ENCODE results near the gene KIF3A. TPM values are rescaled to one million over a fixed set of nuclear protein-coding genes. Genes with fewer than 3 reads are reported as not detected.

The KIF3A gene
- total RNA-seq, 1 donor from 2014 or later = 10.6 TPM

DNA sequence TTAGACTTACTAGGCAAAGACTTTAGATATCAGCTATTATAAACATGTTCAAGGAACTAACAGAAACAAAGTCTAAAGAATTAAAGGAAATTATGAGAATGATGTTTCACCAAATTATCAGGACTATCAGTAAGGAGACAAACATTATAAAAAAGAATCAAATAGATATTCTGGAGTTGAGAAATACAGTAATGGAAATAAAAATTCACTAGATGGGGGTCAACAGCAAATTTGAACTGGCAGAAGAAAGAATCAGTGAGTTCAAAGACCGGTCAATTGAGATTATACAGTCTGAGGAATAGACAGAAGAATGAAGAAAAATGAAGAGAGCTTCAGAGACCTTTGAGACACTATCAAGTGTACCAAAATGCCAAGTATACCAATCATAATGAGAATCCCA lies 89.0 kb downstream of the KIF3A start:
- Histone ChIP-seq H3K27me3 (ENCODE audit: control insufficient read depth, insufficient read depth, low read length) (no peaks in the 10 kb centered on the region), H3K4me3 (ENCODE audit: low read depth, low read length) (no peak overlapping the region), H3K36me3 (ENCODE audit: control insufficient read depth, insufficient read depth, low read length) (no peaks in the 10 kb centered on the region)
- no peak for DNase-seq (ENCODE audit: low read depth)
- TF ChIP-seq, protein P1, sequence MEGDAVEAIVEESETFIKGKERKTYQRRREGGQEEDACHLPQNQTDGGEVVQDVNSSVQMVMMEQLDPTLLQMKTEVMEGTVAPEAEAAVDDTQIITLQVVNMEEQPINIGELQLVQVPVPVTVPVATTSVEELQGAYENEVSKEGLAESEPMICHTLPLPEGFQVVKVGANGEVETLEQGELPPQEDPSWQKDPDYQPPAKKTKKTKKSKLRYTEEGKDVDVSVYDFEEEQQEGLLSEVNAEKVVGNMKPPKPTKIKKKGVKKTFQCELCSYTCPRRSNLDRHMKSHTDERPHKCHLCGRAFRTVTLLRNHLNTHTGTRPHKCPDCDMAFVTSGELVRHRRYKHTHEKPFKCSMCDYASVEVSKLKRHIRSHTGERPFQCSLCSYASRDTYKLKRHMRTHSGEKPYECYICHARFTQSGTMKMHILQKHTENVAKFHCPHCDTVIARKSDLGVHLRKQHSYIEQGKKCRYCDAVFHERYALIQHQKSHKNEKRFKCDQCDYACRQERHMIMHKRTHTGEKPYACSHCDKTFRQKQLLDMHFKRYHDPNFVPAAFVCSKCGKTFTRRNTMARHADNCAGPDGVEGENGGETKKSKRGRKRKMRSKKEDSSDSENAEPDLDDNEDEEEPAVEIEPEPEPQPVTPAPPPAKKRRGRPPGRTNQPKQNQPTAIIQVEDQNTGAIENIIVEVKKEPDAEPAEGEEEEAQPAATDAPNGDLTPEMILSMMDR (IDR thresholded peaks at IDR 0.05; ENCODE audit: insufficient read depth, low read length, poor library complexity, severe bottlenecking) = no peak

DNA sequence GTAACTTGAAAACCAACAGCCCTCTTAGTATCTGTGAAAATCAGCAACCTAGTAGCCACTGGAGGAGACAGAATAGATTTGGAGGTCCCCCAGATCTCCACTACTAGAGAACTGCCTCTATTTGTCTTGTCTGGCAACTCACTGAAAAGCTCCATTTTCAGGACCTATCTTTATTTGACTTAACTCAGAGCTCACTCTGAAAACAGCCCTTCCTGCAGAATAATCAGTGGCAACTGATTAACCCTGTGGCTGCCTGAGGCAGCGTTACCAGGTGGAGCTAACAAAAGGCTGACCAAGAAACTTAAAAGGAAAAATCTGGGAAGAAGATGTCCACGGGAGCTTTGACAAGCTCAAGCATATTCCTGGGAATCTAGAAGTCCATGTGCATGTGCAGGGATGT lies 89.9 kb downstream of the KIF3A start:
- no peaks in the 10 kb centered on the region for H3K27me3 ChIP-seq (ENCODE audit: control insufficient read depth, insufficient read depth, low read length)
- H3K36me3 ChIP-seq (ENCODE audit: control insufficient read depth, insufficient read depth, low read length) = no peaks in the 10 kb centered on the region
- H3K4me3 ChIP-seq (ENCODE audit: low read depth, low read length) = no peak overlapping the region
- no peak for DNase-seq (ENCODE audit: low read depth)
- TF ChIP-seq, protein P1 (IDR thresholded peaks at IDR 0.05; ENCODE audit: insufficient read depth, low read length, poor library complexity, severe bottlenecking) = no peak

DNA sequence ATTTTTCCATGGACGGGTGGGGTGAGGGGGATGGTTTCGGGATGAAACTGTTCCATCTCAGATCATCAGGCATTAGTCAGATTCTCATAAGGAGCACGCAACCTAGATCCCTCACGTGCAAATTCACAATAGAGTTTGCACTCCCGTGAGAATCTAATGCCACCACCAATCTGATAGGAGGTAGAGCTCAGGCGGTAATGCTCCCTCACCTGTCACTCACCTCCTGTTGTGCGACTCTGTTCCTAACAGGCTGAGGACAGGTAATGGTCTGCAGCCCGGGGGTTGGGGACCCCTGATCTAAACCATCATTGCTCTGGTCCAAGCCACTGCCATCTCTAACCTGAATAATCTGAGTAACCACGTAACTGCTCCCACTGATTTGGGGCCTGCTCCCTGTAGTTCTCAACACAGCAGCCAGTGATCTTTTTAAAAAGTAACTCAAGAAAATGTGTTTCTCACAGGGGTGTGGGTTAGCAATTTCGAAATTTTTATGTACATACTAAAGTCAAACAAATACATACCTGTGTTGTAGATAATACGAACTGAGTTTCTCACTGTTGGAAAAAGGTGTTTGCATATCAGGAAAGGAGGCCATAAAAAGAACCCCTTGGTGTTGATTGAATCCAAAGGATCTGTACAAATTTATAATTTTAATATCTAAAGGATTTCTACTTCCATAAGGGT lies 90.6 kb downstream of the KIF3A start:
- no peak for DNase-seq (ENCODE audit: low read depth)
- Histone ChIP-seq H3K4me3 (ENCODE audit: low read depth, low read length) (no peak overlapping the region), H3K27me3 (ENCODE audit: control insufficient read depth, insufficient read depth, low read length) (no peaks in the 10 kb centered on the region), H3K36me3 (ENCODE audit: control insufficient read depth, insufficient read depth, low read length) (no peaks in the 10 kb centered on the region)
- TF ChIP-seq, protein P1 (IDR thresholded peaks at IDR 0.05; ENCODE audit: insufficient read depth, low read length, poor library complexity, severe bottlenecking) = no peak

DNA sequence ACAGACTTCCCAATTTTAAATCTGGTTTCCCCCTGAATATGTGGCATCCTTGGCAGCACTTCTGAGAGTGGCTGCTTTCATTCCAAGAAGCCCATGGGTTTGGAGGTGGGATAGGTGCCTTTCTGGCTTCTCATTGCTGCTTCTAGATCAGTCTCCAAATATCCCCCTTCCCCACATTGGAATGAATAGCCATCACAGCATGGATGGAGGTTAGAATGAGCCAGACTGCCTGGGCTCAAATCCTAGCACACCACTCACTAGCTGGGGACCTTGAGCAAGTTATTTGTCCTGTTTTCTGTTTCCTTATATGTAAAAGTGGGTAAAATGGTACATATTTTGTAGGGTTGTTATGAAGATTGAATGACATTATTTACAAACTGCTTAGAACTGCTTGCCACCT lies 93.2 kb downstream of the KIF3A start:
- TF ChIP-seq, protein P1 (IDR thresholded peaks at IDR 0.05; ENCODE audit: insufficient read depth, low read length, poor library complexity, severe bottlenecking) = no peak
- Histone ChIP-seq H3K36me3 (ENCODE audit: control insufficient read depth, insufficient read depth, low read length) (no peaks in the 10 kb centered on the region), H3K27me3 (ENCODE audit: control insufficient read depth, insufficient read depth, low read length) (no peaks in the 10 kb centered on the region), H3K4me3 (ENCODE audit: low read depth, low read length) (no peak overlapping the region)
- no peak for DNase-seq (ENCODE audit: low read depth)

Other genes starting within 250 kb of the KIF3A start
- gene IRF1, start 246.8 kb downstream of the KIF3A start, total RNA-seq = 61.9 and 75.3 TPM in 2 replicates
- not detected in 2 replicates for gene IL5, start 194.0 kb downstream of the KIF3A start, total RNA-seq
- gene RAD50, start 180.6 kb downstream of the KIF3A start, total RNA-seq = 27.8 and 35.1 TPM in 2 replicates
- gene IL13, start 79.4 kb downstream of the KIF3A start, total RNA-seq = not detected in 2 replicates
- gene IL4, start 63.6 kb downstream of the KIF3A start, total RNA-seq = not detected in 2 replicates
- 0.42 and 1.6 TPM in 2 replicates for gene CCNI2, start 9.9 kb upstream of the KIF3A start, total RNA-seq
- gene SEPTIN8, start 39.7 kb upstream of the KIF3A start, total RNA-seq = 68.6 and 88.7 TPM in 2 replicates
- gene SOWAHA, start 75.8 kb upstream of the KIF3A start, total RNA-seq = 0.21 and 0.89 TPM in 2 replicates
- gene SHROOM1, start 93.1 kb upstream of the KIF3A start, total RNA-seq = 6.7 and 9.8 TPM in 2 replicates
- gene GDF9, start 128.9 kb upstream of the KIF3A start, total RNA-seq = 0.88 and 0.89 TPM in 2 replicates
- gene UQCRQ, start 129.1 kb upstream of the KIF3A start, total RNA-seq = 154 and 197 TPM in 2 replicates
- gene LEAP2, start 136.1 kb upstream of the KIF3A start, total RNA-seq = 0.25 and 0.34 TPM in 2 replicates
- gene AFF4, start 226.1 kb upstream of the KIF3A start, total RNA-seq = 69.0 and 76.7 TPM in 2 replicates

Data from kidney epithelial cell (primary cell).